KMS-11 (cell line): ENCODE results near the gene PTPRN2.

ENCODE experiments used
- H2AFZ ChIP-seq: fragments of 200-600 bp; sonication (generic); 2 replicates; pipeline ENCODE4 v1.6.1; 2016; ENCODE audit warnings: antibody characterized with exemption, mixed run types, low read depth
- H3K27ac ChIP-seq: fragments of 200-600 bp; sonication (generic); 2 replicates; pipeline ENCODE4 v1.6.1; 2016; ENCODE audit warnings: mild to moderate bottlenecking, mixed run types
- H3K27me3 ChIP-seq: fragments of 200-600 bp; sonication (generic); 2 replicates; pipeline ENCODE4 v1.6.1; 2017; ENCODE audit warnings: mild to moderate bottlenecking, low read depth, mixed run types, moderate library complexity; ENCODE audit not compliant: insufficient read depth
- H3K36me3 ChIP-seq: fragments of 200-600 bp; sonication (generic); 2 replicates; pipeline ENCODE4 v1.6.1; 2017; ENCODE audit warnings: mild to moderate bottlenecking, mixed run types; ENCODE audit not compliant: insufficient read depth
- H3K4me1 ChIP-seq: fragments of 200-600 bp; sonication (generic); 2 replicates; pipeline ENCODE4 v1.6.1; 2016; ENCODE audit warnings: mild to moderate bottlenecking, low read depth, mixed run types; ENCODE audit not compliant: poor library complexity, severe bottlenecking
- H3K4me2 ChIP-seq: fragments of 200-600 bp; sonication (generic); 2 replicates; pipeline ENCODE4 v1.7.0; 2016; ENCODE audit warnings: mild to moderate bottlenecking, mixed run types
- H3K4me3 ChIP-seq: fragments of 200-600 bp; sonication (generic); IDR thresholded peaks from 2 replicates; pipeline ENCODE4 v1.6.1; 2017; ENCODE audit warnings: low read depth, low read length, mixed read lengths; ENCODE audit not compliant: insufficient read depth
- H3K79me2 ChIP-seq: fragments of 200-600 bp; sonication (generic); 2 replicates; pipeline ENCODE4 v1.6.1; 2016; ENCODE audit warnings: low read depth, mixed run types; ENCODE audit not compliant: insufficient read depth
- H3K9ac ChIP-seq: fragments of 200-600 bp; sonication (generic); 2 replicates; pipeline ENCODE4 v1.6.1; 2016; ENCODE audit warnings: mild to moderate bottlenecking, mixed run types
- H4K20me1 ChIP-seq: fragments of 200-600 bp; sonication (generic); 2 replicates; pipeline ENCODE4 v1.6.1; 2016; ENCODE audit warnings: mild to moderate bottlenecking, mixed run types; ENCODE audit not compliant: insufficient read depth
- CTCF ChIP-seq: fragments of 200-600 bp; sonication (generic); conservative IDR thresholded peaks from 2 replicates; pipeline ENCODE4 v1.6.1; 2017; ENCODE audit warnings: low read depth, mild to moderate bottlenecking, antibody characterized with exemption, low read length, moderate library complexity, mixed read lengths

PTPRN2 gene

GRCh38 chr7:157606140-157606539 is 981.5 kb downstream of the PTPRN2 start:
- no peak overlapping the region for H3K27ac ChIP-seq
- no peaks in the 10 kb centered on the region for H3K4me1 ChIP-seq
- no peaks in the 10 kb centered on the region for H3K36me3 ChIP-seq
- H3K4me3 ChIP-seq: no peak overlapping the region
- no peaks in the 10 kb centered on the region for H3K79me2 ChIP-seq
- H3K9ac ChIP-seq: no peak overlapping the region
- no peak overlapping the region for H2AFZ ChIP-seq
- no peaks in the 10 kb centered on the region for H4K20me1 ChIP-seq
- peaks cover under 1% of the 10 kb centered on the region; the same call in 1 of the 2 replicates for H3K27me3 ChIP-seq
- H3K4me2 ChIP-seq: no peak overlapping the region
- no peak for TF ChIP-seq CTCF

GRCh38 chr7:157605638-157606037 is 982.0 kb downstream of the PTPRN2 start:
- H3K36me3 ChIP-seq: no peaks in the 10 kb centered on the region
- no peak for TF ChIP-seq CTCF
- no peaks in the 10 kb centered on the region for H4K20me1 ChIP-seq
- H2AFZ ChIP-seq: no peak overlapping the region
- H3K27me3 ChIP-seq: peaks cover 6% of the 10 kb centered on the region; the same call in 1 of the 2 replicates
- no peak overlapping the region for H3K27ac ChIP-seq
- no peak overlapping the region for H3K9ac ChIP-seq
- H3K4me2 ChIP-seq: no peak overlapping the region
- H3K4me1 ChIP-seq: no peaks in the 10 kb centered on the region
- no peaks in the 10 kb centered on the region for H3K79me2 ChIP-seq
- H3K4me3 ChIP-seq: no peak overlapping the region

GRCh38 chr7:157604661-157605381 is 982.8 kb downstream of the PTPRN2 start:
- no peak overlapping the region for H3K9ac ChIP-seq
- H3K79me2 ChIP-seq: no peaks in the 10 kb centered on the region
- no peak overlapping the region for H2AFZ ChIP-seq
- no peak overlapping the region for H3K27ac ChIP-seq
- H3K27me3 ChIP-seq: peaks cover 6% of the 10 kb centered on the region; the same call in 1 of the 2 replicates
- H3K4me3 ChIP-seq: no peak overlapping the region
- no peak for TF ChIP-seq CTCF
- no peaks in the 10 kb centered on the region for H3K4me1 ChIP-seq
- H3K36me3 ChIP-seq: no peaks in the 10 kb centered on the region
- H3K4me2 ChIP-seq: no peak overlapping the region
- no peaks in the 10 kb centered on the region for H4K20me1 ChIP-seq

GRCh38 chr7:157603716-157604115 is 983.9 kb downstream of the PTPRN2 start:
- H3K9ac ChIP-seq: no peak overlapping the region
- H3K4me2 ChIP-seq: no peak overlapping the region
- H2AFZ ChIP-seq: no peak overlapping the region
- peaks cover 6% of the 10 kb centered on the region; the same call in 1 of the 2 replicates for H3K27me3 ChIP-seq
- H3K27ac ChIP-seq: no peak overlapping the region
- H4K20me1 ChIP-seq: no peaks in the 10 kb centered on the region
- TF ChIP-seq CTCF: no peak
- H3K79me2 ChIP-seq: no peaks in the 10 kb centered on the region
- H3K4me3 ChIP-seq: no peak overlapping the region
- H3K36me3 ChIP-seq: no peaks in the 10 kb centered on the region
- no peaks in the 10 kb centered on the region for H3K4me1 ChIP-seq
